ENCODE measurements around the gene KCNH5.
"Not testable (repeated sequence)": the region's sequence is repeated elsewhere in the genome, so short reads cannot be mapped to it uniquely, and the experiment has no call there.

Gene KCNH5

DNA sequence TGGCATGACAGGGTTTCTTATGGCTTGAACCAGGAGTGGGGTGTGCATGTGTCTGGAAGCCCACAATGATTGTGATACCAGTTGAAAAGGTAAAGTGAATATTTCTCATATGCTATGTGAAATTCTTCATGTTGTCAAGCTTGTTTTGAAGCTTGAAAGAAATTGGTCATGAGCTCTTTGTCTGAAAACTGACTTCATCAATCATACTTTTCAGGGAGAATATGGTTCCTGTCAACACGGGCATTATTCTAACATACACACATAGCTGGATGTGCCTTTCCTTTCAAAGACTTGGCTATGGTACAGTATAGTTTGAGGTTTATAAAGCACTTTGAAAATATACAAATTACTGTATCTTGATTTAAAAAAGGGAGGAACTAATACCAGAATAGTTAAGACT lies 158.8 kb downstream of the KCNH5 start:
- no peak for DNase-seq (ENCODE audit: low read depth)

DNA sequence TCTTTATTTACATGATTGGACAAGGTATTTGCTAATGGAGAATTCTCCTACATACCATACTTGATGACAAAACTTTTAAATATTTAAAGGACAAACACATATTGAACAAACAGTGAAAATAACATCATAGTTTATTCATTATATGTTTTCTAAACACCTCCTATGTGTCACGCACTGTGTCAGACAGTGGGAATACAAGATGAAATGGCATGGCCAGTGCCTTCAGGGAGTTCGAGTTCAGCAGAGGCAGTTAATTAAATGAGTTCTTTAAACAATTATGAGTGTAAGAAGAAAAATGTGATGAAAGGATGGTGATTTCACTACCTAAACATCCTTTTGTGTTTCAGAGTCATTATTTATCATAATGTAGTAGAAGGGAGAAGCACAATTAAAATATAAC lies 159.8 kb downstream of the KCNH5 start:
- no peak for DNase-seq (ENCODE audit: low read depth)

DNA sequence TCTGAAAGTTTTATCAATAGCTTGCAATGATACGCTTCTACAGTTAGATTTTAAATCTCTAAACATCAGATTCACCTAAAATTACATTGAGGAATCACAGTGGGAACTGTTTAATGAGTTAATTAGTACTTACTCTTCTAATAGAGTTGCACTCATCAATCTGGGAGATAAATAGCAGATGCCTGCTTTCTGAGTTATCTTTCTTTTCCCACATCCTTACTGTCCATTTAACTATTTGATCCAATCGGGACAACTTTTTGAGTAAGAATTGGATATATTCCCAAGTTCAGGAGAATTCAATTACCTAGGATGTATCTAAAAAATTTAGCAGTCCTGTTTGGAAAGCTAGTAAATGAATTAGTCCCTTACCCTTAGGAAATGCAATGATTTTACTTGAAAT lies 162.3 kb downstream of the KCNH5 start:
- DNase-seq (ENCODE audit: low read depth), result no peak

DNA sequence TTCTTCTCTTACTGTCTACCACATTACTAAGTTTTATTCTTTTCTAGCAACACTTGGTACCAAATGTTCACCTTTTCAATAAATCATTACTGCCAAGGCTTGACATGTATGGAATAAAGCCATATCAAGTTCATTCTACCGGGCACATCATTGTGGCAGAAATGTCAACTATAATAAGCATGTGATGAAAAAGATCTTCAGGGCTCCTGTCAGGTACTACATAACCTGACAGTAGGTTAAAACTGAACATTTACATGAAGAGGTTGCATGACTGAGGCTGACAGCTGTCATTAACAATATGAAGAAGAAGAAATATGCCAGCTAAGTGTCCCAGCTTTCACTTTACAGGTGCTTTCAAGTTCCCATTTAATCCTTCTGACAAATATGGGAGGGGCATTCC lies 178.9 kb downstream of the KCNH5 start:
- DNase-seq (ENCODE audit: low read depth), result no peak

DNA sequence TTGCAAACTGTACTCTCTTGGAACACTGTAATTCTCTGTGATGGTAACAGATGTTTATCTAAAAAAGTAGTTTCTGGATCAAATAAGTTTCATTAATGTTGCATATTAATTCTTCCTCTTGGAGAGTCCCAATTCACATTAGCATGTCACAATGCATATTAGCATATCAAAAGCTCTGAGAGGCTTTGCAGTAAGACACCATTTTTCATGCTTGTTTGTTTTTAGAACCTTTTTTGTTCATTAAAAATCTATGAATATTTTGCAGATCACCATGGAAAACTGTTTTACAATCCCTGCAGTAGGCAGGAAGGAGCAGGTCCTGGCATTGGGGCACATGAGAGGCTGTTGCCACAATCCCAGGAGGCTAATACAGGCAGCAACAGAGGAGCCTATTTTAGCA lies 180.7 kb downstream of the KCNH5 start:
- DNase-seq (ENCODE audit: low read depth), result no peak

DNA sequence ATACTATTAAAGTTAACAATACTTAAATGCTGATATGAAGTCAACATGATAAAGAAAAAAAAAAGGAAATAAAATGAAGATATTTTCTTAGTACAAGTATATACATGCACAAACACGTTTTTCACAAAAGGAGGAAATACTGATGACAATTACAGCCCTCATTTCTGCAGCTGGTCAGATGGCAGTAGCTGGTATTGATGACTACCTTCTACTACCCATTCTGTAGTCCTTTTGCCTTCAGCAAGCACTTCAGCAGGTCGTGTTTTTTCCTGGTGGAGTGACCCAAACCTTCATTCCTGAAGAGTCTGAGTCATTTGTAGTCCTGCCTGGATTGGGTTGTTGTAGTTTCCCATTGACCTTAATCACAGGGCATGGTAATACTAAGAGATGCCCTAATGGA lies 187.2 kb downstream of the KCNH5 start:
- not testable (repeated sequence) for DNase-seq (ENCODE audit: low read depth)

DNA sequence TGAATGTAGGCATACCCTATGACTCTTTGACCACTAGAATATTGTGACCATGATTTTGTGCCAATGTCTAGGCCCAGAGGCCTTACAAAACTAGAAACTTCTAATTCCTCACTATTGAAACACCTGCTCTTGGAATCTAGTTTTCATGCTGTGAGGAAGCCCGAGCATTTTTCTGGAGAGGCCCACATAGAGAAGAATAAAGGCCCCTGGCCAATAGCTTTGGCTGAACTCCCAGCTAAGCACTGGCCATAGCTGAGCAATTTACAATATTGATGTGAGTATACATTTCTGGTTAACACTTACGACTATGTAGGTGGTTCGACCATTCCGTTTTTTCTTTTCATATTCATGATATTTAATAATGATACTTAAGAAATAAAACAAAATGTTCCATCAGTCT lies 190.3 kb downstream of the KCNH5 start:
- DNase-seq (ENCODE audit: low read depth), result no peak

DNA sequence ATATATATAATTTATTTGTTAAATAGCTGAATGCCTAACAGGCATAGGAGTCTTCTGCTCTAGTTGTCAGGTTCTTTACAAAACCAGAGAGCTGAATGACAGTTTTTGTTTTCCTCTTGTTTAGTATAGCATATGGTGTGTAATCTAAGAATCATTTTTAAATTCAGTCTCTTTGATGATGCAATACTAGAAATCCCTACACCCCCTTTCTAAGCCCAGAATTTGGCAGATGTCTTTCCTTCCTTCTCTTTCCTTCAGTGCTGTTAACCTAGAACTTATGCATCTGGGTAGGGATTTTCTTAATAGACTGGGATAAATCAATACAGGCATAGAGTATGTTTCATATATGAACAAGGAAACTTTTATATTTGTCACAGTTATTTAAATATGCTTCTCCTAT lies 198.1 kb downstream of the KCNH5 start:
- DNase-seq (ENCODE audit: low read depth), result no peak

DNA sequence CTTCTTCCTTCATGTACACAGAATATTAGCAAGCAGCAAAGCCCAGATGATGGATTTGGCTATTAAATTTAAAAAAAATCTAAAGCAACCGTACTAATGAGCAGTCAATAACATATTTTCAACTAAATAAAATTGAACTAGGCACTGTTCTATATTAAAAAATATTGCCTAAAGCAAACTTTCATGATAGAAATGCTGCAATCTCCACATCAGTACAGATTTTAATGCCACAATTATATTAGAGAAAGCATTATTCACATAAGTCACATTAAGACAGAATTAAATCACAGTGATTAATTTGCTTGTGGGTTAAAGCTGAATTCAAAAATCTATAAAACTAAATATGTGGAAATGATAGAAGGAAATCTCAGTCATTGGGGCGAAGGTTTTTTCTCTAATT lies 200.7 kb downstream of the KCNH5 start:
- no peak for DNase-seq (ENCODE audit: low read depth)

DNA sequence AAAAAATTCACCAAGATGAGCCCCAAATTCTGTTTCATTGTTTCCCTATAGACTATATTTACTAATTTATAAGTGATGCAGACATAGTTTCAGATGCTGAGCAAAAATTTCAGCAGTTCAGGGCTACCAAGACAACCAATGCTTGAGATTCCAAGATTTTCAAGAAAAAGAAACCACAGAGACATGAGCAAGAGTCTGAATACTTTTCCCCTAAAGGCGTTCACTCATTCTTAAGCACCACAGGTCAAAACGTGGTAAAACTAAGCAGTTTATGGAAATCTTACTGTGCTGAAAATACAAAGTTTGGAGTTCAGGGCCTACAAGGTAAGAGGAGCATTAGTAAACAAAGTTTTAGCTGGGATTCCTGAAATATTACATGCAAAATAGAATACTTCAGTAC lies 221.2 kb downstream of the KCNH5 start:
- DNase-seq (ENCODE audit: low read depth), result no peak

DNA sequence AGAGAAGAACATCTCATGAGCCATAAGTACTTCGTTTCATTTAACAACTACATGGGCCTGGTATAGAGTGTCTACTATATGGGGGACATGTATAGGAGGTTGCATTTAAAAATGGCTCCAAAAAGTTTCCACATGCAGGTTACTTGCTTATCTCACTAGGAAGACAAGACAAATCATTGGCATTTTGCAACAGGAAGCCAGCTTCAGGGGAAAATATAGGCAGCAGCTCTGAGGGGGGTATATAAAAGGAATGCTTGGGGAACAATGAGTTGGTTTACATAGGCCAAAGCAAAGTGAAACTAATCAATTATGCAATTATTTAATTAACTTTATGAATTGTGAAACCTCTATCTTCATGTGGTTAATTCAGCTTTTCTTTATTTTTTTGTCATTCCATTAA lies 225.3 kb downstream of the KCNH5 start:
- DNase-seq (ENCODE audit: low read depth), result no peak

DNA sequence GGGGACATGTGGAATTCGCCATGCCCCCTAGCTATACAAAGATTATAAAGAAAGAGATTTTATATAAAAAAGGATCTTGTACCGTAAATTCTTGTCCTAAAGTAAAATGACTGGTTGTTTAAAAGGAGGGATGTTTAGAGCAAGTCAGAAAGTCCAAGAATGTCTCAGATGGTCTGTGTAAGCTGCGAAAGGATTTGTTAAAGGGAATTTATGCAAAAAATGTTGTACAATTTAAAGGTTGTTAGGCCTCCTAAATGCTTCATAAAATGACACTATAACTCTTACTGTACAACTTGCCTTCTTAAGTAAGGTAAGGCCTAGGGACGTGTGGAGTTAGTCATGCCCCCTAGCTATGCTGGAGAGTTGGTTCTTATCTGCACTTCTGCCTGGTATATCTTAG lies 237.6 kb downstream of the KCNH5 start:
- no peak for DNase-seq (ENCODE audit: low read depth)

DNA sequence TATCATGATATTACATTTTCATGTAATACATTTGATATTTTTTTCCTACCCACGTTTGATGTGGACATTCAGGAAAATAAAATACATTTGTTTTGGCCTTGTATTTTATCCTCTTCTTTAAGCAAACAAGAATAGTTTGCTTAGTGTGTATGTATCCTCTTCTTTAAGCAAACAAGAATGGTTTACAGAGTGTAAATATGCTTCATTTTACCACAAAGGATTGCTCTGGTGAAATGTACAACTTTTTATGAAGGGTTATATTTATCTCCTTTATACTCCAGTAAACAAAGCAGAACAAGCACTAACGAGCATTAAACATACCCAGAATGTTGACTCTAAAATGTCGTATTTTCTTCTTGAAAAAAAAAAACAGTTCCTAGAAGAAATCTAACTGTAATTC lies 244.7 kb downstream of the KCNH5 start:
- DNase-seq (ENCODE audit: low read depth), result no peak

DNA sequence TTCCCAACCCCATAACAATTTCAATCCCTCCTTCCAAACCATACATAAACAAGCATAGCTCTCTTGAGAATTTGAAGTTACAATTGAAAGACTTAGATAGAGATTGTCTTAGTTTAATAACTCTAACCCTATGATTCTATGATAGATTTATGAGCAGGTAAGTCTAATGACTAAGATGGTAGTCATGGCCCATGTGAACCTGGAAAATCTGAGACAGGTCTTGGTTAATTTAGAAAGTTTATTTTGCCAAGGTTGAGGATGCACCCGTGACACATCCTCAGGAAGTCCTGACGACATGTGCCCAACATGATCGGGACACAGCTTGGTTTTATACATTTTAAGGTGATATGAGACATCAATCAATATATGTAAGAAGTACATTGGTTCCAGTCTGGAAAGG lies 248.8 kb downstream of the KCNH5 start:
- no peak for DNase-seq (ENCODE audit: low read depth)

DNA sequence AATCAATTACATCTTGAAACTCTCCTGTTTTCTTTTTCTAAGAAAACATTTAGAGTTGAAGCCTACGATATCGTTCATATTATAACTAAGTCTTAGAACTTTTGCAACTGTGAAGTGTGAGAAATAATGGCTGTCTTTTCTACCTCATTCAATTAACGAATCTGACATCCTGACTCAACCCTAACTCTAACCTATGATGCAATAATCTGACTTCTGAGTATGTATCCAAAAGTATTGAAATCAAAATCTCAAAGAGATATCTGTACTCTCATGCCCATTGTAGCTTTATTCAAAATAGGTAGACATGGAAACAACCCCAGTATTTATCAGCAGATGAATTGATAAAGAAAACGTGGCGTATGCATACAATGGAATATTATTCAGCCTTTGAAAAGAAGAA lies 252.7 kb downstream of the KCNH5 start:
- no peak for DNase-seq (ENCODE audit: low read depth)

DNA sequence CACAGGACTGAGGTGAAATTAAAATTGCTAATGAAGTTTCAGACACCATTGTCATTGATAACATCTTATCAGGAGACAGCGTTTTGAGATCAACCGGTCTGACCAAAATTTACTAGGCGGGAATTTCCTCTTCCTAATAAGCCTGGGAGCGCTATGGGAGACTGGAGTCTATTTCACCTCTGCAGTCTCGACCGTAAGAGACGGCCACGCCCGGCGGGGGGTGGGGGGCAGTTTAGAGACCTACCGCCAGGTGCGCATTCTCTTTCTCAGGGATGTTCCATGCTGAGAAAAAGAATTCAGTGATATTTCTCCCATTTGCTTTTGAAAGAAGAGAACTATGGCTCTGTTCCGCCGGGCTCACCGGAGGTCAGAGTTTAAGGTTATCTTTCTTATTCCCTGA lies 263.9 kb downstream of the KCNH5 start:
- DNase-seq (ENCODE audit: low read depth), result not testable (repeated sequence)

DNA sequence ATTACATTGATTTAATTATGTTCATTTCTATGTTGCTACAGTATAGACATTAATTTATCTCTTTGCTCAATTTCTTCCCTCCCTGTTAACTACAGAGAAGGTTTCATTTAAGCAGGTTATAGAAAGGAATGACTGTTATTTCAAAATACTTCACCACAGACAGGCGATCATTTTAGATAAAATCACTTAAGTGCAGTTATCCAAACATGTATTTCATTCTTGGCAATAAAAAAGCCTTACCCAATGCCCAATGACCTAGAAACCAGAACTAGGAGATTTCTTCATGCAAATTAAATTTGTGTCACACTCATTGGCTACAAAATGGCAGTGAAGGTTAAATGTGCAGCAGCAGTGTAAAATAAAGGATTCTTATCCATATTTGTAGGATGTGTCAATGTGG lies 266.4 kb downstream of the KCNH5 start:
- DNase-seq (ENCODE audit: low read depth), result no peak

DNA sequence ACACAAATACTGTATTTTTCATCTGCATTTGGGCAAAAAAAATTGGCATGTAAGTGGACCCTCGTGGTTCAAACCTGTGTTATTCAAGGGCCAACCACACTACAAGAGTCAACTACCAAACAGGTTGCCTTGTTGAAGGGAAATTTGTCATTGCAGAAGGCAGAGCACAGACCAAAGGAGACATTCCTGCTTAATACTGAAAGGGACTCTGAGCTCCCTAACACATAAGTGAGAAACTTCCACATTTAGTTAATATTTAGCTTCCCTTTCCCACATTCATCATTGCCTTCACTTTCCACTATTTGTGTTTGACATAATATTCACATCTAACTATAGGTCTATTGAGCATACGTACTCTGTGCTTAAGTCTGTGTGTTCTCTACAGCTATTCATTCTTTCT lies 266.9 kb downstream of the KCNH5 start:
- no peak for DNase-seq (ENCODE audit: low read depth)

DNA sequence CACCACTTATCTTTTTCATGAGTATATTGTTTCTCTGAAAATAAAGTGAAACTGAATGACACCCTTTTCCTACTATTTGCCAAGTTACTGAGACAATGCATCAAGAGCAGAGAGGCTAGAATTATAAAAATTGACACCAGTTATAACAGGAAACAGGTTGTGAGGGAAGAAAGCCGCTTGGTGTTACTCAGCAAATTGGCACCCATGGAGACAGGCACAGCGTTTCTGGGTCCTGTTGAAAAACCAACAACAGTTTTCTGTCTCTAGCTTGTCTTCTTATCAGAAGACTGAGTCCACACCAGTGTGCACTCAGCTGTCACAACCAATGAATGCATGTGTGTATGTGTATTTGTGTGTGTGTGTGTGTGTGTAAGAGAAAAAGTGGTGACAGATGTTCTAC lies 267.7 kb downstream of the KCNH5 start:
- DNase-seq (ENCODE audit: low read depth), result no peak

DNA sequence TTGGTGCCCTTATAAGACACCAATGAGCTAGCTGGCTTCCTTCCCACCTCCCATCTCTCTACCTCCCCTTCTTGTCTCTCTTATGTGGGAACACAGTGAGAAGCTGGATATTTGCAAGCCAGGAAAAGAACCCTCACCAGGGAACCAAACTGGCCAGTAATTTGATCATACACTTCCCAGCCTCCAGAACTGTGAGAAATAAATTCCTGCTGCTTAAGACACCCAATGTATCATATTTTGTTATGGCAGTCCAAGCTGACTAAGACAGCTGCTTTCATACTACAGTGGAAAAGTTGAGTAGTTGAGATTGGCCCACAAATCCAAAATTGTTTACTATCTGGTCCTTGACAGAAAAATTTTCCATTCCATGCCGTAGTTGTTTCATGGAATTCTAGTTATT lies 269.0 kb downstream of the KCNH5 start:
- no peak for DNase-seq (ENCODE audit: low read depth)

DNA sequence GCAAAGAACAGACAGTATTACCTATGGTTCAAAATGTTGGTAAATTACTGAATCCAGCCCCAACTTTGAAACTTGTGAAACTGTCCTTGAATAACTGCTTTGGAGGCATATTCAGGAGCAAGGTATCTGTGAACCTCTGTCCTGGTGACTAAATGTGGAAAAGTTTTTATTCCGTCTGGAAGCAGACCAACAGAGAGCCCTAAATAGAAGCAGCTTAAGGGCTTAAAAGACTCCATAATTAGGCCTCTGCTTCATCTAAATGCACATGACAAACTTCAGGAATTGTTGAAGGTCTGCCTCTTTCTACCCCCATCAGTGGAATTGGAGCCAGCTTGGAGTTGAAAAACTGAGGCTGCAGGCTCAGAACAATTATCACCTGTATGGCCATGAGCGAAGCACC lies 276.5 kb downstream of the KCNH5 start:
- DNase-seq (ENCODE audit: low read depth), result no peak

DNA sequence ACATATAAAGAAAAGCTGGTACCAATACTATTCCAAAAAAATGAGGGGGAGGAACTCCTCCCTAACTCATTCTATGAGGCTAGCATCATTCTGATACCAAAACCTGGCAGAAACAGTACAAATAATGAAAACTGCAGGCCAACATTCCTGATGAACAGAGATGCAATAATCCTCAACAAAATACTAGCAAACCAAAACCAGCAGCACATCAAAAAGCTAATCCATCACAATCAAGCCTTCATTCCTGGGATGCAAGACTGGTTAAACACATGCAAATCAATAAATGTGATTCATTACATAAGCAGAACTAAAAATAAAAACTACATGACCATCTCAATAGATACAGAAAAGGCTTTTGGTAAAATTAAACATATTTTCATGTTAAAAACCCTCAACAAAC lies 281.3 kb downstream of the KCNH5 start:
- DNase-seq (ENCODE audit: low read depth), result no peak

DNA sequence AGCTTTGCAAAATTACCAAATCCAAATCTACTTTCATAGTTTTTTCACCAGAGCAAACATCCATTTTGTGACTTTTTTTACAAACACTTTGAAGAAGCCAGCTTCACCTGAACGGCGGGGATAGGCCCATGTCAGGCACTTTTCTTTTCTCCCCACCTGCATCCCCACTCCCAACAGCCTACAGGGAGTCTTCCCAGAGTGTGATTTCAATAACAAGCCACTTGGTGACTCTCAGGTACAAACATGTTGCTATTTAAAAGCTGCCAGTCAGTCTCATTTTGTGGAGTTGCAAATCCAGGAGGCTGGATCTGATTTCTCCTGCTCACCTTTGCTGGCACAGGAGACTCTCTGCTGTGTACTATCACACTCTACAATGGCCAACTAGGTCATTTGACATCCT lies 285.5 kb downstream of the KCNH5 start:
- no peak for DNase-seq (ENCODE audit: low read depth)

DNA sequence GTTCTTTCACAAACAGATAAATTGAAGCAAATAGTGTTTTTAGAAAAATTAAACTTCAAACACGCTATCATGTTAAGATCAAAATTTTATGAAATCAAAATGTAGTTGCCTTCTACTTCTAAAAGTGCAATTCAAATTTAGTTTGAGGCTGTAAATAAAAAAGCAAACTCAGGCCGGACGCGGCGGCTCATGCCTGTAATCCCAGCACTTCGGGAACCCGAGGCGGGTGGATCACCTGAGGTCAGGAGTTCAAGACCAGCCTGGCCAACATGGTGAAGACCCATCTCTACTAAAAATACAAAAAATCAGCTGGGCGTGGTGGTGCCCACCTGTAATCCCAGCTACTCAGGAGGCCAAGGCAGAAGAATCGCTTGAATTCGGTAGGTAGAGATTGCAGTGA lies 298.4 kb downstream of the KCNH5 start:
- DNase-seq (ENCODE audit: low read depth), result not testable (repeated sequence)

DNA sequence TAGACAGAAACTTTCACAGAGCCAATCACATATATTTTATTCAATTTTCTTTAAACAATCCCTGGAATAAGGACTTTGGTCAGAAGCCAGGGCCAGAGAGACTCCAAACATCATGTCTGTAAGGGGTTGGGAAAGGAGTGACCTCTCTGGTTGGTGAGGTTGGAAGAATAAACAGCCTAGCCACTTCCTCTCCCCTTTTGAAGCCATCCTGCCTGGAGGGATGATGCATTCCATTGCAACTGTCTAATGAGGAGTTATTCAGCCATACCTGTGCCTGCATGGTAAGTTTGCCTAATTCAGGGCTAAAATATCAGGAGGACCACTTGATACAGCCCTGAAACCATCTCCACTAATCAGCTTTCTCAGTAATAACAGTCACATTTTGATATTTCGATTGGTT lies 299.8 kb downstream of the KCNH5 start:
- no peak for DNase-seq (ENCODE audit: low read depth)

Measured in HS-27A (cell line).